Parathyroid adenoma (tissue), 2 donors: Measurements from ENCODE around the gene POLR1G.

ENCODE experiments used
- H2AFZ ChIP-seq: fragments of 300-600 bp; sonication (generic); one replicate; pipeline ENCODE4 v1.7.0; 2017; ENCODE audit warnings: antibody characterized with exemption, mild to moderate bottlenecking
- H3K27ac ChIP-seq: fragments of 300-600 bp; sonication (generic); one replicate; pipeline ENCODE4 v1.7.0; 2017
- H3K27me3 ChIP-seq: fragments of 300-600 bp; sonication (generic); one replicate; pipeline ENCODE4 v1.7.0; 2017; ENCODE audit warnings: low read length; ENCODE audit not compliant: control insufficient read depth, insufficient read depth
- H3K36me3 ChIP-seq: fragments of 300-600 bp; sonication (generic); one replicate; pipeline ENCODE4 v1.7.0; 2017; ENCODE audit warnings: low read length; ENCODE audit not compliant: control insufficient read depth, insufficient read depth
- H3K4me1 ChIP-seq: fragments of 300-600 bp; sonication (generic); one replicate; pipeline ENCODE4 v1.7.0; 2017; ENCODE audit warnings: control low read depth
- H3K4me2 ChIP-seq: fragments of 300-600 bp; sonication (generic); one replicate; pipeline ENCODE4 v1.7.0; 2017; ENCODE audit warnings: low read length
- H3K4me3 ChIP-seq: fragments of 300-600 bp; sonication (generic); one replicate; pipeline ENCODE4 v1.7.0; 2017; ENCODE audit warnings: low read depth, low read length
- H3K79me2 ChIP-seq: fragments of 300-600 bp; sonication (generic); one replicate; pipeline ENCODE4 v1.7.0; 2017; ENCODE audit warnings: control low read depth
- H3K9ac ChIP-seq: fragments of 300-600 bp; sonication (generic); one replicate; pipeline ENCODE4 v1.7.0; 2017; ENCODE audit warnings: mild to moderate bottlenecking
- H3K9me3 ChIP-seq: fragments of 300-600 bp; sonication (generic); one replicate; pipeline ENCODE4 v1.7.0; 2017; ENCODE audit warnings: low read length; ENCODE audit not compliant: control insufficient read depth
- CTCF ChIP-seq: fragments of 300-600 bp; sonication (generic); IDR thresholded peaks from one replicate; pipeline ENCODE4 v1.7.0; 2017; ENCODE audit warnings: antibody characterized with exemption, mild to moderate bottlenecking
- donor health status: primary hyperparathyroidism.

Gene POLR1G

GRCh38 chr19:45444318-45445041 lies 38.0 kb downstream of the POLR1G start:
- peak overlapping the region; percentile 67 for H3K4me2 ChIP-seq
- no peaks in the 10 kb centered on the region for H3K36me3 ChIP-seq
- H3K9me3 ChIP-seq: no peaks in the 10 kb centered on the region
- peak overlapping the region; percentile 80 for H3K27ac ChIP-seq
- H3K4me1 ChIP-seq: peaks cover 15% of the 10 kb centered on the region
- peaks cover 3% of the 10 kb centered on the region for H3K79me2 ChIP-seq
- H2AFZ ChIP-seq: peak overlapping the region; percentile 93
- H3K27me3 ChIP-seq: no peaks in the 10 kb centered on the region
- H3K4me3 ChIP-seq: peak overlapping the region; percentile 30
- H3K9ac ChIP-seq: no peak overlapping the region
- TF ChIP-seq CTCF: no peak

GRCh38 chr19:45445139-45445538 lies 38.7 kb downstream of the POLR1G start:
- H3K9ac ChIP-seq: no peak overlapping the region
- H3K27ac ChIP-seq: peak overlapping the region; percentile 80
- no peak overlapping the region for H3K4me2 ChIP-seq
- no peak overlapping the region for H2AFZ ChIP-seq
- no peaks in the 10 kb centered on the region for H3K9me3 ChIP-seq
- H3K27me3 ChIP-seq: no peaks in the 10 kb centered on the region
- H3K4me3 ChIP-seq: no peak overlapping the region
- H3K36me3 ChIP-seq: no peaks in the 10 kb centered on the region
- peaks cover 19% of the 10 kb centered on the region for H3K4me1 ChIP-seq
- peaks cover 3% of the 10 kb centered on the region for H3K79me2 ChIP-seq
- TF ChIP-seq CTCF: no peak

GRCh38 chr19:45446295-45446694 lies 39.9 kb downstream of the POLR1G start:
- Histone ChIP-seq H3K79me2 (peaks cover 3% of the 10 kb centered on the region), H3K27me3 (no peaks in the 10 kb centered on the region), H3K27ac (no peak overlapping the region), H3K4me2 (no peak overlapping the region), H3K36me3 (no peaks in the 10 kb centered on the region), H3K4me1 (peaks cover 20% of the 10 kb centered on the region), H2AFZ (no peak overlapping the region), H3K9me3 (no peaks in the 10 kb centered on the region), H3K4me3 (no peak overlapping the region), H3K9ac (no peak overlapping the region)
- no peak for TF ChIP-seq CTCF

GRCh38 chr19:45446944-45447343 lies 40.5 kb downstream of the POLR1G start:
- no peaks in the 10 kb centered on the region for H3K27me3 ChIP-seq
- H3K27ac ChIP-seq: no peak overlapping the region
- peaks cover 3% of the 10 kb centered on the region for H3K79me2 ChIP-seq
- H3K36me3 ChIP-seq: no peaks in the 10 kb centered on the region
- no peak overlapping the region for H3K4me3 ChIP-seq
- H3K9me3 ChIP-seq: no peaks in the 10 kb centered on the region
- peaks cover 23% of the 10 kb centered on the region for H3K4me1 ChIP-seq
- H3K4me2 ChIP-seq: no peak overlapping the region
- no peak overlapping the region for H2AFZ ChIP-seq
- H3K9ac ChIP-seq: no peak overlapping the region
- no peak for TF ChIP-seq CTCF

GRCh38 chr19:45448425-45448756 lies 41.9 kb downstream of the POLR1G start:
- H3K4me1 ChIP-seq: peaks cover 18% of the 10 kb centered on the region

More at GRCh38 chr19:45448425-45448756, 41.9 kb downstream of the POLR1G start:
- peaks cover 3% of the 10 kb centered on the region for H3K79me2 ChIP-seq
- H3K27me3 ChIP-seq: no peaks in the 10 kb centered on the region
- H3K4me2 ChIP-seq: no peak overlapping the region
- H2AFZ ChIP-seq: no peak overlapping the region
- no peaks in the 10 kb centered on the region for H3K36me3 ChIP-seq
- no peaks in the 10 kb centered on the region for H3K9me3 ChIP-seq
- H3K27ac ChIP-seq: no peak overlapping the region
- no peak overlapping the region for H3K4me3 ChIP-seq
- H3K9ac ChIP-seq: no peak overlapping the region
- no peak for TF ChIP-seq CTCF
